ENCODE data around the gene XIAP. TPM values are rescaled to one million over a fixed set of nuclear protein-coding genes. Genes with fewer than 3 reads are reported as not detected.

Gene XIAP
- total and polyA plus RNA-seq, 9 of the 15 experiments (the other 6 are each of a cell fraction or from before 2014, with no cell fraction given): 5.7 to 40.5 (median 19.8) TPM

GRCh38 chrX:123846577-123847038, 13.2 kb upstream of the XIAP start (continued):
- no peak for TF ChIP-seq ID3 (CRISPR knock-in tag; IDR thresholded peaks at IDR 0.05)
- TF ChIP-seq ID3 (tag; IDR thresholded peaks at IDR 0.05): no peak
- no peak for TF ChIP-seq SIX5 (IDR thresholded peaks at IDR 0.05; ENCODE audit: borderline replicate concordance in 1 of 2, insufficient read depth in 1 of 2, low read depth in 1 of 2, low read length in 2 of 2)
- TF ChIP-seq ZFP30 (CRISPR knock-in tag; IDR thresholded peaks at IDR 0.05; ENCODE audit: borderline replicate concordance): no peak
- no peak for TF ChIP-seq SMAD1 (IDR thresholded peaks at IDR 0.05; ENCODE audit: low read depth, low read length, partially characterized antibody)
- TF ChIP-seq IRF2 (CRISPR knock-in tag; IDR thresholded peaks at IDR 0.05): no peak
- peak; percentile 41; the same call in 1 of the 2 replicates for TF ChIP-seq SMAD4 (CRISPR knock-in tag; conservative IDR thresholded peaks at IDR 0.05)
- TF ChIP-seq REST (IDR thresholded peaks at IDR 0.05; ENCODE audit: borderline replicate concordance): peak; percentile 25; the same call in 1 of the 2 replicates
- no peak for TF ChIP-seq REST (CRISPR knock-in tag; IDR thresholded peaks at IDR 0.05; ENCODE audit: low read depth)
- no peak for TF ChIP-seq SRSF3 (IDR thresholded peaks at IDR 0.05; ENCODE audit: insufficient read depth, low read length)
- no peak for TF ChIP-seq STAT5A (IDR thresholded peaks at IDR 0.05; ENCODE audit: borderline replicate concordance, low read length)
- no peak for TF ChIP-seq ZNF431 (CRISPR knock-in tag; IDR thresholded peaks at IDR 0.05)
- no peak for TF ChIP-seq NONO (IDR thresholded peaks at IDR 0.05; ENCODE audit: low read depth in 2 of 2, low read length in 1 of 2)
- no peak for TF ChIP-seq E4F1 (CRISPR knock-in tag; IDR thresholded peaks at IDR 0.05; ENCODE audit: borderline replicate concordance)
- no peak for TF ChIP-seq ZNF239 (CRISPR knock-in tag; IDR thresholded peaks at IDR 0.05)
- no peak for TF ChIP-seq JUNB (CRISPR knock-in tag; conservative IDR thresholded peaks at IDR 0.05)
- TF ChIP-seq LEF1 (IDR thresholded peaks at IDR 0.05): 0 out of 2 replicates have a peak, but pooled peaks have one; percentile 40
- TF ChIP-seq RAD51 (IDR thresholded peaks at IDR 0.05; ENCODE audit: borderline replicate concordance, low read depth): peak; percentile 68
